Caco-2 (cell line): Measurements from ENCODE around the gene MOAP1. TPM values are rescaled to one million over a fixed set of nuclear protein-coding genes. Genes with fewer than 3 reads are reported as not detected.

Experiments
- BruUV-seq: library from RNA; stranded (reverse); fragments of 400-500 nt; replicated peaks from 2 replicates; lab custom pipeline; 2021; lab: Mats Ljungman, UMichigan
- CTCF ChIA-PET: fragments of 300-600 bp; sonication (Branson Sonifier 250); formaldehyde crosslinking; loops from one replicate; lab custom pipeline; 2022; ENCODE audit warnings: antibody characterized with exemption; lab: Charles Lee
- POLR2A ChIA-PET: fragments of 300-600 bp; sonication (Branson Sonifier 250); formaldehyde crosslinking; loops from one replicate; lab custom pipeline; 2022; ENCODE audit warnings: antibody characterized with exemption; lab: Charles Lee
- DNase-seq, 2 experiments: peaks; one replicate each; pipeline versions ENCODE4 v3.0.0 to v3.0.0-alpha.2; 2020 to 2022
- H3K27me3 ChIP-seq: replicated peaks from 2 replicates; pipeline ENCODE4 v1.6.0; 2011; ENCODE audit warnings: low read length; ENCODE audit not compliant: control insufficient read depth, insufficient read depth
- H3K36me3 ChIP-seq: 2 replicates; pipeline ENCODE4 v1.5.1; 2011; ENCODE audit warnings: low read length; ENCODE audit not compliant: control insufficient read depth, insufficient read depth
- H3K4me1 ChIP-seq: fragments of 250-450 bp; sonication (Bioruptor Pico); 2 replicates; pipeline ENCODE4 v1.5.1; 2020; ENCODE audit warnings: mild to moderate bottlenecking
- H3K4me3 ChIP-seq: 2 replicates; pipeline ENCODE4 v1.5.1; 2011; ENCODE audit warnings: low read depth, mild to moderate bottlenecking, control low read depth, low read length
- H3K9me3 ChIP-seq: fragments of 250-450 bp; sonication (Bioruptor Pico); 2 replicates; pipeline ENCODE4 v1.5.1; 2020; ENCODE audit warnings: mild to moderate bottlenecking, moderate library complexity
- H3K27ac Mint-ChIP-seq: one replicate; pipeline ENCODE4 v1.8.0; 2022; ENCODE audit warnings: mixed read lengths; ENCODE audit not compliant: unreplicated experiment
- H3K27me3 Mint-ChIP-seq: one replicate; pipeline ENCODE4 v1.8.0; 2022; ENCODE audit warnings: mixed read lengths; ENCODE audit not compliant: insufficient read depth, unreplicated experiment
- H3K36me3 Mint-ChIP-seq: one replicate; pipeline ENCODE4 v1.8.0; 2022; ENCODE audit warnings: mild to moderate bottlenecking, mixed read lengths; ENCODE audit not compliant: insufficient read depth, unreplicated experiment
- H3K4me1 Mint-ChIP-seq: one replicate; pipeline ENCODE4 v1.8.0; 2022; ENCODE audit warnings: low read depth, mixed read lengths; ENCODE audit not compliant: unreplicated experiment
- H3K4me3 Mint-ChIP-seq: one replicate; pipeline ENCODE4 v1.8.0; 2022; ENCODE audit warnings: mild to moderate bottlenecking, moderate library complexity, mixed read lengths; ENCODE audit not compliant: unreplicated experiment
- H3K9me3 Mint-ChIP-seq: one replicate; pipeline ENCODE4 v1.8.0; 2022; ENCODE audit warnings: mixed read lengths; ENCODE audit not compliant: unreplicated experiment
- CTCF ChIP-seq, 2 experiments: fragments of 200-600 bp in 1 of 2; IDR thresholded peaks; 1 replicate in 1 of 2; 2 replicates in 1 of 2; pipeline versions ENCODE4 v1.5.1 to v1.8.0; 2011 to 2022; ENCODE audit warnings: antibody characterized with exemption in 1 of 2, control low read depth in 1 of 2, inconsistent platforms in 1 of 2, low read depth in 1 of 2, low read length in 1 of 2, mild to moderate bottlenecking in 1 of 2, moderate library complexity in 1 of 2; ENCODE audit not compliant: insufficient read depth in 1 of 2, severe bottlenecking in 1 of 2, unreplicated experiment in 1 of 2
- intact Hi-C: fragments of 100-400 bp; cut with micrococcal nuclease; formaldehyde crosslinking; loops from one replicate; pipeline ENCODE4 v1.10.0; 2022; ENCODE audit not compliant: unreplicated experiment
- total RNA-seq: library from RNA; stranded (reverse); gene quantifications from 2 replicates; pipeline ENCODE4 v1.2.3, GENCODE V29; 2022

The MOAP1 gene
- total RNA-seq, 1 experiment from 2014 or later: 12.2 TPM

DNA sequence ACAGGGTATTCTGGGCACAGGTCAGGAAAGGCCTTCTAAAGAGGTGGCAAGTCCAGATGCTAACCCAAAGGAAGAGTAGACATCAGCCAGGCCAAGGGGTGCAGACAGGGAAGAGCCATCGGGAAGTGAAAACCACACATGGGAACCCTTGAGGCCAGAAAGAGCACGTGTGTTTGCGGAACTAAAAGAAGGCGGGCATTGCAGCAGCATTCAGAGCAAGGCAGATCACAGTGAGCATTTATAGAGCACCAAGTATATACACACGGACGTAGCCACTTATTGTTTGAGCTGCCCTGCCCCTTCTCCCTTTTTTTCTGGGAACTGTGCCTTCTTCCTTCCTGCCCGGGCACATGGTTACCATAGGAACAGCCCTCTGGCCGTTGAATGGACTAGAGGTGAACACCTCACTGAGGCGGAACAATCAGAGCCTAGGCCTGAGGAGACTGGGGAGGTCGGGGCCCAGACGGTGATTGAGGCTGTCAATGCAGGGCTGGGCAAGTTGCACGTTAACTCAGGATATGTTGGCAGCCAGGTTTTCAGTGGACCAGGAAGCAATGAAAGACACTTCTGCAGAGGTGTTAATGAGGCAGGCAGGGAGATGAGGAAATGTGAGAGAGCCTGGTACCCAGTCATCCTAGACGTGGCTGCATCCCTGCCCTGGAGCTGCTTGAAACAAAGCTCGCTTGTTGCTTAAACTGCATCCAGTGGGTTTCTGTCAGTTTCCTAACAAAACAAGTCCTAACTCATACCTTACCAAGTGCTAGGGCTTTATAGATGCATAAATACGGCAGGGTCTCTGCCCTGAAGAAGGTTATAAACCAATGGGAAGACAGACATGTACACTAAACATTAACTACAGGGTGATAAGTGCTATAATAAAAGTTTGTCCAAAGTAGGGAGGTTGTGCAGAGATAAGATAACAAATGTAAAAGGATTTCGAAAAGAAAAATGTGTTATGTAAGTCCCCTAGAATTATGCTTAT, 34.2 kb downstream of the MOAP1 start:
- H3K4me3 ChIP-seq: peak overlapping the region; percentile 1; the same call in 1 of the 2 replicates
- Mint-ChIP-seq H3K27ac (peak overlapping the region; percentile 21), H3K4me1 (peaks cover 12% of the 10 kb centered on the region), H3K9me3 (no peaks in the 10 kb centered on the region), H3K4me3 (peak overlapping the region; percentile 70), H3K27me3 (no peaks in the 10 kb centered on the region), H3K36me3 (peaks cover 6% of the 10 kb centered on the region)
- TF ChIP-seq CTCF (IDR thresholded peaks at IDR 0.05; ENCODE audit: insufficient read depth in 1 of 2, low read depth in 1 of 2, low read length in 1 of 2, severe bottlenecking in 1 of 2, unreplicated experiment in 1 of 2): no peak
- no TSS peak for BruUV-seq
- ChIA-PET POLR2A (no interaction called here), CTCF (interaction anchor here (0.5 kb wide), 1 partner anchor 627 kb away, joined by 3 read pairs; no protein-coding TSS in a partner anchor)
- no peaks in the 10 kb centered on the region for H3K9me3 ChIP-seq
- H3K4me1 ChIP-seq: peaks cover 31% of the 10 kb centered on the region
- peak; percentile 63 to 78 for DNase-seq
- no peaks in the 10 kb centered on the region for H3K36me3 ChIP-seq
- intact Hi-C loops: no loop called here
- no peaks in the 10 kb centered on the region for H3K27me3 ChIP-seq

DNA sequence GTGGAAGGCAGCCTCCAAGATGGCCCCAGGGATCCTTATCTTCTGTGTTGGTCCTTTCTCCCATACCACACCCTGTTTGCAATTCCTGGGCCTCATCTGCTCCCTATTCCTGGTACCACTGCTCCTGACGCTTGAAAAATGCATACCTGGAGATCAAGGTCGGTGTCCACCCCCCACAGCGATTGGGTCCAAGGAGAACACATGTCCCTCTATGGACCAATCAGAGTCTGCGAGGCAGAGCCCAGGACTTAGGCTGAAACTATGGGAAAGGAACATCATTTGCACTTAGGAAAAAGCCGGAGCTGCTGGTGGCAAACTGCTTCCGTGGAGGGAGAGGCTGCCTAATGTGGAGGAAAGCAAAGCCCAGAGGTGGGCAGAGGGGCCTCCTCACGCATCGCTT, 35.7 kb downstream of the MOAP1 start:
- CTCF ChIA-PET: no interaction called here

More for the DNA sequence above, 35.7 kb downstream of the MOAP1 start:
- Mint-ChIP-seq H3K4me3 (no peak overlapping the region), H3K36me3 (peaks cover 6% of the 10 kb centered on the region), H3K9me3 (no peaks in the 10 kb centered on the region), H3K27me3 (no peaks in the 10 kb centered on the region), H3K4me1 (peaks cover 12% of the 10 kb centered on the region), H3K27ac (no peak overlapping the region)
- DNase-seq: no peak
- POLR2A ChIA-PET: interaction anchor here (0.7 kb wide), 1 partner anchor 60 kb away, joined by 5 read pairs; no protein-coding TSS in a partner anchor
- H3K9me3 ChIP-seq: no peaks in the 10 kb centered on the region
- no peak overlapping the region for H3K4me3 ChIP-seq
- H3K27me3 ChIP-seq: no peaks in the 10 kb centered on the region
- H3K36me3 ChIP-seq: no peaks in the 10 kb centered on the region
- no TSS peak for BruUV-seq
- peaks cover 31% of the 10 kb centered on the region for H3K4me1 ChIP-seq
- no peak for TF ChIP-seq CTCF (IDR thresholded peaks at IDR 0.05; ENCODE audit: insufficient read depth in 1 of 2, low read depth in 1 of 2, low read length in 1 of 2, severe bottlenecking in 1 of 2, unreplicated experiment in 1 of 2)
- intact Hi-C loops: no loop called here
